Right lobe of liver (tissue), 4 donors: Measurements from ENCODE around the gene GTF2A1L.

ENCODE experiments used
- POLR2A ChIP-seq: fragments of 450-650 bp; IDR thresholded peaks from one replicate; pipeline ENCODE4 v1.6.1; 2017; ENCODE audit warnings: antibody characterized with exemption, mild to moderate bottlenecking
- TF ChIP-seq, protein P1 (sequence below), 4 donors: fragments of 200-600 bp in 3 of 4; fragments of 450-650 bp in 1 of 4; IDR thresholded peaks; one replicate each; pipeline versions ENCODE4 v1.5.1 to v1.8.0; 2016 to 2022; ENCODE audit warnings: antibody characterized with exemption in 4 of 4, mild to moderate bottlenecking in 2 of 4
- donor health status: DM: no; HTN: no; CAD: no.
- donor health status: DM: no; HTN: no; CAD: no.
- donor health status: DM: no; HTN: yes; CAD: no.

DNA sequence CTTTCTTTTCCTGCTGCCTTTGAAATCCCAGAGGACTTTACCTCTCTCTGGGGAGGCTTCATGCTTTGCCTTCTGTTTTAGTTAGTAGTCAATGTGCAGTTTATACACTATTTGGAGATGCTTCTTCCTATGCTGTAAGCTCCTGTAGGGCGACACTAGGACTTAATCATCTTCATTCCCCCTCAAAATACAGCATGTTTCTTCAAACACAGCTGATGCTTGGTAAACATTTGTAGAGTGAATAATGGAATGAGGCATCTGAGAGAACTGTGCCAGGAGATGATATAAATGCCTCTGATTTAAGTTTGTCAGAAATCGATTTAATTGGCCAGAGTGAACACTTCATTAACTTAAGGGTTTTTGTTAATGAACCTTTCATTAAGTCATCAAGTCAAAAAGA is 94.5 kb downstream of the GTF2A1L start:
- TF ChIP-seq, protein P1, sequence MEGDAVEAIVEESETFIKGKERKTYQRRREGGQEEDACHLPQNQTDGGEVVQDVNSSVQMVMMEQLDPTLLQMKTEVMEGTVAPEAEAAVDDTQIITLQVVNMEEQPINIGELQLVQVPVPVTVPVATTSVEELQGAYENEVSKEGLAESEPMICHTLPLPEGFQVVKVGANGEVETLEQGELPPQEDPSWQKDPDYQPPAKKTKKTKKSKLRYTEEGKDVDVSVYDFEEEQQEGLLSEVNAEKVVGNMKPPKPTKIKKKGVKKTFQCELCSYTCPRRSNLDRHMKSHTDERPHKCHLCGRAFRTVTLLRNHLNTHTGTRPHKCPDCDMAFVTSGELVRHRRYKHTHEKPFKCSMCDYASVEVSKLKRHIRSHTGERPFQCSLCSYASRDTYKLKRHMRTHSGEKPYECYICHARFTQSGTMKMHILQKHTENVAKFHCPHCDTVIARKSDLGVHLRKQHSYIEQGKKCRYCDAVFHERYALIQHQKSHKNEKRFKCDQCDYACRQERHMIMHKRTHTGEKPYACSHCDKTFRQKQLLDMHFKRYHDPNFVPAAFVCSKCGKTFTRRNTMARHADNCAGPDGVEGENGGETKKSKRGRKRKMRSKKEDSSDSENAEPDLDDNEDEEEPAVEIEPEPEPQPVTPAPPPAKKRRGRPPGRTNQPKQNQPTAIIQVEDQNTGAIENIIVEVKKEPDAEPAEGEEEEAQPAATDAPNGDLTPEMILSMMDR (IDR thresholded peaks at IDR 0.05): no peak
- TF ChIP-seq POLR2A: no peak
